Renal cortical epithelial cell (primary cell): ENCODE results near the gene CTTN. TPM values are rescaled to one million over a fixed set of nuclear protein-coding genes. Genes with fewer than 3 reads are reported as not detected.
"Not testable (repeated sequence)": the region's sequence is repeated elsewhere in the genome, so short reads cannot be mapped to it uniquely, and the experiment has no call there.

Experiments
- DNase-seq: peaks from one replicate; pipeline ENCODE4 v3.0.0-alpha.2; 2011; ENCODE audit warnings: low read depth
- total RNA-seq: library from RNA; depleted of rRNA; stranded (reverse); fragments of >200 nt; gene quantifications from 2 replicates; pipeline ENCODE4 v1.2.3, GENCODE V29; 2014

Gene CTTN
- total RNA-seq, 1 donor from 2014 or later: 450 TPM

GRCh38 chr11:70454197-70454767 lies 56.0 kb downstream of the CTTN start:
- DNase-seq: no peak

GRCh38 chr11:70454811-70455210 lies 56.5 kb downstream of the CTTN start:
- not testable (repeated sequence) for DNase-seq

GRCh38 chr11:70455354-70455753 lies 57.0 kb downstream of the CTTN start:
- DNase-seq: no peak

GRCh38 chr11:70456921-70457532 lies 58.7 kb downstream of the CTTN start:
- DNase-seq: peak; percentile 69

- DNase-seq: no peak
These were observed 60.4 kb downstream of the CTTN start for GRCh38 chr11:70458736-70459135.

- DNase-seq: no peak
These were observed 61.8 kb downstream of the CTTN start for GRCh38 chr11:70460111-70460510.

- no peak for DNase-seq
These were observed 62.6 kb downstream of the CTTN start for GRCh38 chr11:70460964-70461363.

GRCh38 chr11:70462818-70463477 lies 64.6 kb downstream of the CTTN start:
- DNase-seq: no peak

- no peak for DNase-seq
These were observed 65.3 kb downstream of the CTTN start for GRCh38 chr11:70463478-70464255.

GRCh38 chr11:70464509-70465361 lies 66.4 kb downstream of the CTTN start:
- no peak for DNase-seq

- no peak for DNase-seq
These were observed 67.8 kb downstream of the CTTN start for GRCh38 chr11:70466154-70466553.

- no peak for DNase-seq
These were observed 68.3 kb downstream of the CTTN start for GRCh38 chr11:70466596-70466995.

GRCh38 chr11:70467201-70468085 lies 69.1 kb downstream of the CTTN start:
- DNase-seq: peak; percentile 23

GRCh38 chr11:70468256-70469195 lies 70.2 kb downstream of the CTTN start:
- DNase-seq: no peak

GRCh38 chr11:70470127-70470526 lies 71.8 kb downstream of the CTTN start:
- no peak for DNase-seq

GRCh38 chr11:70471254-70471653 lies 72.9 kb downstream of the CTTN start:
- no peak for DNase-seq

- no peak for DNase-seq
These were observed 73.9 kb downstream of the CTTN start for GRCh38 chr11:70472240-70472639.

GRCh38 chr11:70473186-70473872 lies 75.0 kb downstream of the CTTN start:
- DNase-seq: no peak
